NB4 (cell line): ENCODE results near the gene RELL1.

ENCODE experiments used
- CTCF ChIP-seq: IDR thresholded peaks from one replicate; pipeline ENCODE4 v1.5.1; 2012; ENCODE audit warnings: low read depth, low read length
- MAX ChIP-seq: IDR thresholded peaks from 2 replicates; pipeline ENCODE4 v1.6.1; 2011; ENCODE audit warnings: low read depth, low read length
- MYC ChIP-seq: IDR thresholded peaks from 2 replicates; pipeline ENCODE4 v1.6.1; 2011; ENCODE audit warnings: low read depth, low read length
- POLR2A ChIP-seq: IDR thresholded peaks from 2 replicates; pipeline ENCODE4 v1.6.1; 2011; ENCODE audit warnings: mild to moderate bottlenecking; ENCODE audit not compliant: insufficient read length; ENCODE audit errors: extremely low read depth

GRCh38 chr4:37609626-37610025 is 76.5 kb downstream of the RELL1 start:
- TF ChIP-seq CTCF (no peak), MYC (no peak), POLR2A (no peak), MAX (no peak)
